GM13977 (cell line): ENCODE data around the gene SH3BGRL2.

Experiments used
- DNase-seq: peaks from one replicate; pipeline ENCODE4 v3.0.0; 2012; ENCODE audit warnings: low spot score
- in situ Hi-C: fragments of 300-500 bp; cut with MboI; formaldehyde crosslinking; loops from one replicate; pipeline ENCODE4 v1.12.0; 2022; ENCODE audit warnings: low sequenced_read_pairs, low pct_unique_long_range_greater_than_20kb, mixed read lengths, inconsistent platforms; ENCODE audit not compliant: unreplicated experiment
- TF ChIP-seq, protein P1 (sequence below): IDR thresholded peaks from 2 replicates; pipeline ENCODE4 v1.5.1; 2012; ENCODE audit warnings: mild to moderate bottlenecking, control low read depth; ENCODE audit not compliant: insufficient read depth; ENCODE audit errors: extremely low read depth, missing control alignments

Gene SH3BGRL2

DNA sequence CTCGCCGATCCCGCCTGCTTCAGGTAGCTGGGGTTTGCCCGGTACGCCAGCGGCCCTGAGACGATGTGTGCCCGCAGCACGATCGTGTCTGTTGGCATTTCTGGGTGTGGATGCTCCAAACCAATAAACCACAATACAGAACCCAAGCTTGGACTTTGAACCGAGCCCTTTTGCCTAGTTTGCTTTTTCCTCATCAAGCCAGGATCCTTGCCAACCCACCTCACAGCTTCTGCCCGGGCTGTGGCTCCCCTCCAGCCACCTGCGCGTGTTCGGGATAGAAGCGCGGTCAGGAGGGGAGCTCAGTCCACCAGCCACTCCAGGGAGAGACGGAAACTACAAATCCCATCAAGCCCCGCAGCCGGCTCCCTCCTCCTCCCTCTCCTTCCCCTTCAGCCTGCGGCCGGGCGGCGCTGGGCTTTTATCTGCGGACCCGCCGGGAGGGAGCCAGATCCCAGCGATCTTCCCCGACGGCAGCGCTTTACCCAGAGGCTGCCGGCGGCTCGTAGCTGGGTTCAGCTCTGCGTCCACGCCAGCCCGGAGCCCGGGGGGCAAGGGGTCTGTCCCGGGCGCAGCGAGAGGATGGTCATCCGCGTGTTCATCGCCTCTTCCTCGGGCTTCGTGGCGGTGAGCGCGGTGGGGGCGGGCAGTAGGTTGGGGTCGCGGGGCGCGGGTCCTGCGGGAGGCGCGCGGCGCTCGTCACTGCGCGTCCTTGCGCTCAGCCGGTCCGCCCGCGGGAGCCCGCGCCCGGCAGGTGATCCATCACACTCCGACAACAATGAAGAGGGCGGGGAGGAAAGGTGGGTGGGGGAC, at the start of gene SH3BGRL2:
TSS of gene SH3BGRL2 (plus strand) at position 447 of the 810 bp plus-strand sequence. CDS start at position 580, 133 bp downstream.
- peak; percentile 81 for DNase-seq
- in situ Hi-C loops: no loop called here
- TF ChIP-seq, protein P1, sequence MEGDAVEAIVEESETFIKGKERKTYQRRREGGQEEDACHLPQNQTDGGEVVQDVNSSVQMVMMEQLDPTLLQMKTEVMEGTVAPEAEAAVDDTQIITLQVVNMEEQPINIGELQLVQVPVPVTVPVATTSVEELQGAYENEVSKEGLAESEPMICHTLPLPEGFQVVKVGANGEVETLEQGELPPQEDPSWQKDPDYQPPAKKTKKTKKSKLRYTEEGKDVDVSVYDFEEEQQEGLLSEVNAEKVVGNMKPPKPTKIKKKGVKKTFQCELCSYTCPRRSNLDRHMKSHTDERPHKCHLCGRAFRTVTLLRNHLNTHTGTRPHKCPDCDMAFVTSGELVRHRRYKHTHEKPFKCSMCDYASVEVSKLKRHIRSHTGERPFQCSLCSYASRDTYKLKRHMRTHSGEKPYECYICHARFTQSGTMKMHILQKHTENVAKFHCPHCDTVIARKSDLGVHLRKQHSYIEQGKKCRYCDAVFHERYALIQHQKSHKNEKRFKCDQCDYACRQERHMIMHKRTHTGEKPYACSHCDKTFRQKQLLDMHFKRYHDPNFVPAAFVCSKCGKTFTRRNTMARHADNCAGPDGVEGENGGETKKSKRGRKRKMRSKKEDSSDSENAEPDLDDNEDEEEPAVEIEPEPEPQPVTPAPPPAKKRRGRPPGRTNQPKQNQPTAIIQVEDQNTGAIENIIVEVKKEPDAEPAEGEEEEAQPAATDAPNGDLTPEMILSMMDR: no peak

DNA sequence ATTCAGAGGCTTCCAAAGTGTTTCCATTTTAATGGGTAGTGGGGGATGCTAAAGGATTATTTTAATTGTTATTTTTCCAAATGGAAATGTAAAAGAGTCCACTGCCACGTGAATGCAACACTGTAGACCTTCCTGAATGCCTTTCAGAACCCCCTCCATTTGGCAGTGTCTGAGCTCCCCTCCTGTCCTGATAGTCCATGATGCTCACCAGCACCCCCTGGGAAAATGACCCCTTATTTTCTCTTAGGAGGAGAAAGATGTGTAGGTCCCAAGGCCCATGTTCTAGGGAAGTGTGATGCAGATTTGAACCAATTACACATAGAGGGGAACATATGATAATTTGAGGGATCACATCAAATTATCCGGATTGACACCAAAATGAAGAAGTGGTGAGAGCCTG, 46.8 kb upstream of the SH3BGRL2 start:
- TF ChIP-seq, protein P1: no peak
- in situ Hi-C loops: no loop called here
- no peak for DNase-seq

- no peak for DNase-seq
- TF ChIP-seq, protein P1: no peak
- in situ Hi-C loops: no loop called here
Measured at GRCh38 chr6:79586548-79586947, 44.6 kb upstream of the SH3BGRL2 start.

DNA sequence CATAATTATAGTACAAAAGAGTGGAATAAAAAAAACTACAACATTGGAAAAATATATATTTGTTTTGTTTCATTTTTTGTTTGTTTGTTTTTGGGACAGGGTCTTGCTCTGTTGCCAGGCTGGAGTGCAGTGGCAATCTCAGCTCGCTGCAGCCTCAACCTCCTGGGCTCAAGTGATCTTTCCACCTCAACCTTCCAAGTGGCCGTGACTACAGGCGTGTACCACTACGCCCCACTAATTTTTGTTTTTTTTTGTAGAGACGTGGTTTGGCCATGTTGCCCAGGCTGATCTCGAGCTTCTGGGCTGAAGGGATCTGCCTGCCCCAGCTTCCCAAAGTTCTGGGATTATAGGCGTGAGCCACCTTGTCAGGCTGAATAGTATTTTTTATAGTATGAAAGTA, 41.4 kb upstream of the SH3BGRL2 start:
- TF ChIP-seq, protein P1: no peak
- no peak for DNase-seq
- in situ Hi-C loops: no loop called here

DNA sequence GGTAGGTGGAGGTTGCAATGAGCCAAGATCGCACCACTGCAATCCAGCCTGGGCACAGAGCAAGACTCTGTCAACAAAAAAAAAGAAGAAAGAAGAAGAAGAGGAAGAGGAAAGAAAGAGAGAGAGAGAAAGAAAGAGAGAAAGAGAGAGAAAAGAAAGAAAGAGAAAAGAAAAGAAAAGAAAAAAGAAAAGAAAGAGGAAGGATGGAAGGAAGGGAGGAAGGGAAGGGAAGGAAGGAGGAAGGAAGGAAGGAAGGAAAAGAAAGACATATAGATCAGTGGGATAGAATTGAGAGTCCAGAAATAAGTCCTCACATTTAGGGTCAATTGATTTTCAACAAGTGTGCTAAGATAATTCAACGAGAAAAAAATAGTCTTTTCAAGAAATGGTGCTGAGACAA, 34.0 kb upstream of the SH3BGRL2 start:
- TF ChIP-seq, protein P1: no peak
- in situ Hi-C loops: no loop called here
- DNase-seq: no peak

- in situ Hi-C loops: no loop called here
Measured at GRCh38 chr6:79598012-79598411, 33.1 kb upstream of the SH3BGRL2 start.

More at GRCh38 chr6:79598012-79598411, 33.1 kb upstream of the SH3BGRL2 start:
- no peak for DNase-seq
- TF ChIP-seq, protein P1: no peak
